Transverse colon (tissue), 4 donors: ENCODE measurements around the gene HS3ST2.

Experiments used
- EP300 ChIP-seq: sonication (generic); formaldehyde crosslinking; IDR thresholded peaks from one replicate; pipeline ENCODE4 v1.6.1; 2017; ENCODE audit warnings: antibody characterized with exemption, low read depth
- POLR2A ChIP-seq: fragments of 450-650 bp; IDR thresholded peaks from one replicate; pipeline ENCODE4 v1.6.1; 2016; ENCODE audit warnings: antibody characterized with exemption, mild to moderate bottlenecking, moderate library complexity
- POLR2AphosphoS5 ChIP-seq, 3 donors: sonication (generic); formaldehyde crosslinking; IDR thresholded peaks; one replicate each; pipeline ENCODE4 v1.6.1; 2016; ENCODE audit warnings: antibody characterized with exemption in 3 of 3
- TF ChIP-seq, protein P1 (sequence below), 5 experiments: fragments of 200-600 bp in 3 of 5; fragments of 450-650 bp in 2 of 5; sonication (generic) in 3 of 5; IDR thresholded peaks; 1 replicate in 2 of 5; 2 replicates in 3 of 5; pipeline ENCODE4 v1.5.1; 2016 to 2017; ENCODE audit warnings: antibody characterized with exemption in 5 of 5, inconsistent platforms in 3 of 5, mild to moderate bottlenecking in 2 of 5, moderate library complexity in 1 of 5

DNA sequence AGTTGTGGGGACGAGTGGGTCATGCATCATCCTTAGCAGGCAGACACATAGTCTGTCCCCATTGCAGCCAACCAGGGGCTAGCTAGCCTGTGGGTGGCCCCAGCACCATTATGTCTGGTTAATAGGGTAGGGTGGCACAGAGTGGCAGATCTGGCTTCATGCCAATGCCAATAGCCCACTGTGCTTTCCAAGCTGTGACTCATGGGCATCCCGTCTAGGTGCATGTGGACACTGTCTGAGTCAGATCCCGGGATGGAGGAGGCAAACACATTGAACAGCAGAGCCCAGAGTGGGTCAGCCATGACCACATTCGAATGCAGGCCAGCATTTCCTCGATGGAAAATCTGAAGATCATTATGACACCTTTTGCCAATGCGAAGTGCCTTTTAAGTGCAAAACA is 2.5 kb downstream of the HS3ST2 start:
- no peak for TF ChIP-seq POLR2A
- TF ChIP-seq, protein P1, sequence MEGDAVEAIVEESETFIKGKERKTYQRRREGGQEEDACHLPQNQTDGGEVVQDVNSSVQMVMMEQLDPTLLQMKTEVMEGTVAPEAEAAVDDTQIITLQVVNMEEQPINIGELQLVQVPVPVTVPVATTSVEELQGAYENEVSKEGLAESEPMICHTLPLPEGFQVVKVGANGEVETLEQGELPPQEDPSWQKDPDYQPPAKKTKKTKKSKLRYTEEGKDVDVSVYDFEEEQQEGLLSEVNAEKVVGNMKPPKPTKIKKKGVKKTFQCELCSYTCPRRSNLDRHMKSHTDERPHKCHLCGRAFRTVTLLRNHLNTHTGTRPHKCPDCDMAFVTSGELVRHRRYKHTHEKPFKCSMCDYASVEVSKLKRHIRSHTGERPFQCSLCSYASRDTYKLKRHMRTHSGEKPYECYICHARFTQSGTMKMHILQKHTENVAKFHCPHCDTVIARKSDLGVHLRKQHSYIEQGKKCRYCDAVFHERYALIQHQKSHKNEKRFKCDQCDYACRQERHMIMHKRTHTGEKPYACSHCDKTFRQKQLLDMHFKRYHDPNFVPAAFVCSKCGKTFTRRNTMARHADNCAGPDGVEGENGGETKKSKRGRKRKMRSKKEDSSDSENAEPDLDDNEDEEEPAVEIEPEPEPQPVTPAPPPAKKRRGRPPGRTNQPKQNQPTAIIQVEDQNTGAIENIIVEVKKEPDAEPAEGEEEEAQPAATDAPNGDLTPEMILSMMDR (IDR thresholded peaks at IDR 0.05): no peak
- no peak for TF ChIP-seq EP300
- TF ChIP-seq POLR2AphosphoS5 (IDR thresholded peaks at IDR 0.05): no peak
